ENCODE measurements around the gene SENP5.
"Not testable (repeated sequence)": the region's sequence is repeated elsewhere in the genome, so short reads cannot be mapped to it uniquely, and the experiment has no call there.

SENP5 gene, protein sequence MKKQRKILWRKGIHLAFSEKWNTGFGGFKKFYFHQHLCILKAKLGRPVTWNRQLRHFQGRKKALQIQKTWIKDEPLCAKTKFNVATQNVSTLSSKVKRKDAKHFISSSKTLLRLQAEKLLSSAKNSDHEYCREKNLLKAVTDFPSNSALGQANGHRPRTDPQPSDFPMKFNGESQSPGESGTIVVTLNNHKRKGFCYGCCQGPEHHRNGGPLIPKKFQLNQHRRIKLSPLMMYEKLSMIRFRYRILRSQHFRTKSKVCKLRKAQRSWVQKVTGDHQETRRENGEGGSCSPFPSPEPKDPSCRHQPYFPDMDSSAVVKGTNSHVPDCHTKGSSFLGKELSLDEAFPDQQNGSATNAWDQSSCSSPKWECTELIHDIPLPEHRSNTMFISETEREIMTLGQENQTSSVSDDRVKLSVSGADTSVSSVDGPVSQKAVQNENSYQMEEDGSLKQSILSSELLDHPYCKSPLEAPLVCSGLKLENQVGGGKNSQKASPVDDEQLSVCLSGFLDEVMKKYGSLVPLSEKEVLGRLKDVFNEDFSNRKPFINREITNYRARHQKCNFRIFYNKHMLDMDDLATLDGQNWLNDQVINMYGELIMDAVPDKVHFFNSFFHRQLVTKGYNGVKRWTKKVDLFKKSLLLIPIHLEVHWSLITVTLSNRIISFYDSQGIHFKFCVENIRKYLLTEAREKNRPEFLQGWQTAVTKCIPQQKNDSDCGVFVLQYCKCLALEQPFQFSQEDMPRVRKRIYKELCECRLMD

GRCh38 chr3:196867507-196868296, at the start of gene SENP5:
Gene SENP5 (plus strand): TSS chr3:196867920. CDS start chr3:196885182, 17,262 bp downstream.
- H3K4me3 ChIP-seq (ENCODE audit: low read depth, low read length), result peak within 1 kb of the TSS; percentile 80
- no peak for TF ChIP-seq CTCF (IDR thresholded peaks at IDR 0.05; ENCODE audit: control insufficient read depth, extremely low read depth, insufficient read depth)
- peak; percentile 55 for DNase-seq (ENCODE audit: low read depth)

DNA sequence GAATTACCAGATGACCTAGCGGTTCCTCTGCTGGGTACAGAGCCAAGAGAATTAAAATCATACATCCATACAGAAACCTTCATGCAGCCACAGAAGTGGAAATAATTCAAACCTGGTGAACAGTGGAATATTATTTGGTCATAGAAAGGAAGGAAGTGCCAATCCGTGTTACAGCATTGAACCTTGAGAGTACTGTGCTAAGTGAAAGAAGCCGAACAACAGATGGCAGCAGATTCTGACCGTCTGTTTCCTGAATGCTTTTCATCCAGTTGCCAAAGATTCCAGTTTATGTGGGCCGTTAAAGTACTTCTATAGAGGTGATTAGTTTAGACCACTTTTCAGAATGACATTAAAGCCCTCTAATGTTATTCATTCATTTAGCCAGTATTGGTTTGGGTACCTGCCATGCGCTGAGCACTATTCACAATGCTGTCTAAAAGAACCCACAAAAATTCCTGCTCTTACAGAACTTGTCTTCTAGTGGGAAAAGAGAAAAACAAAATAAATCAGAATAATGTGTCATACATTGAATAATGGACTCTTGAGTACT, 45.8 kb upstream of the SENP5 start:
- no peak overlapping the region for H3K4me3 ChIP-seq (ENCODE audit: low read depth, low read length)
- TF ChIP-seq CTCF (IDR thresholded peaks at IDR 0.05; ENCODE audit: control insufficient read depth, extremely low read depth, insufficient read depth), result no peak
- no peak for DNase-seq (ENCODE audit: low read depth)

- not testable (repeated sequence) for DNase-seq (ENCODE audit: low read depth); H3K4me3 ChIP-seq (ENCODE audit: low read depth, low read length)
These were observed 38.1 kb upstream of the SENP5 start for GRCh38 chr3:196829651-196830050.

- TF ChIP-seq CTCF (IDR thresholded peaks at IDR 0.05; ENCODE audit: control insufficient read depth, extremely low read depth, insufficient read depth), result no peak
- H3K4me3 ChIP-seq (ENCODE audit: low read depth, low read length), result no peak overlapping the region
- DNase-seq (ENCODE audit: low read depth), result no peak
These were observed 32.6 kb upstream of the SENP5 start for GRCh38 chr3:196835086-196835485.

DNA sequence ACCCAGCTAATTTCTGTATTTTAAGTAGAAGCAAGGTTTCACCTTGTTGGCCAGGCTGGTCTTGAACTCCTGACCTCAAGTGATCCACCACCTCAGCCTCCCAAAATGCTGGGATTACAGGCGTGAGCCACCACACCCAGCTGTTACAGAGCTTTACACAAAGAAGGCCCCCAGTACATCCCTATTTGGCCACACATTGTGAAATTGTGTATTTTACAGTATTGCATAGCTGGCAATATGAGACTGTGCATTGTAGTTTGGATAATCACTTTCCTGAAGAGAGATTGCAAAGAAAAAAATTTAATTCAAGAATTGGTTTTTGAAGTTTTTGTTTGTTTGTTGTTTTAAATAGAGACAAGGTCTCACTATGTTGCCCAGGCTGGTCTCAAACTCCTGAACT, 31.1 kb upstream of the SENP5 start:
- DNase-seq (ENCODE audit: low read depth); H3K4me3 ChIP-seq (ENCODE audit: low read depth, low read length): not testable (repeated sequence)

DNA sequence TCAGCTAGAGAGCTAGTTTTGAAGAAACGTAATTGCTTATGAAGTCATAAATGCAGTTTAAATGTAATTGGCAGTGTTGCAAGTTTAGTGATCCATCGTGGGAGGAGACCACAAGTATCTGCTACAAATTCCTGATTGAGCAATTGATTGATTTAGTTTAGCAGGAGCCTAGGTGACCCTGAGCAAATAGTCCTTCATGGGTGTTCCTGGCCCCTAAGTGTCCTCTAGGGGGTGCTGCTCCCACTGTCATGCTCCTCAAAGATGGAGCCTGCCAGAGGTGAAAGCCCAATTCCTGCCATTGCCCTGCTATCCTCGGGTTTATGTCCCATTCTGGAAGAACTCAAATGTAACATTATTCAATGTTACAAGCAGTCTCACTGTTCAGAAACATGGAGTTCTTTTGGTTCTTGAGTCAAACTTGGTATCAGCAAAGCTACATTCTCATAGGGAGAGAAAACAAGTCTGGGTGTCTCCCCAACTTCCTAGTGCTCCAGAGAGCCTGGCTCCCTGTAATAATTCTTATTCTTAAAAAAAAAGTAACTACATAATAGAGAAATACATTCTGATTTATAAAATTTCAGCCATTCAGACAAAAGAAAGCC, 29.8 kb upstream of the SENP5 start:
- DNase-seq (ENCODE audit: low read depth), result peak; percentile 22
- H3K4me3 ChIP-seq (ENCODE audit: low read depth, low read length), result no peak overlapping the region
- TF ChIP-seq CTCF (IDR thresholded peaks at IDR 0.05; ENCODE audit: control insufficient read depth, extremely low read depth, insufficient read depth), result peak; percentile 75

GRCh38 chr3:196839351-196839750, 28.4 kb upstream of the SENP5 start:
- H3K4me3 ChIP-seq (ENCODE audit: low read depth, low read length); DNase-seq (ENCODE audit: low read depth): not testable (repeated sequence)
